HG03097 (cell line): ENCODE measurements around the gene ADORA1.
A peak's percentile ranks its signal among the peaks of the same experiment; 100 is the strongest.

Experiments used
- ATAC-seq: cut with Tn5 transposase; IDR thresholded peaks from one replicate; pipeline ENCODE4 v1.9.1; 2021; ENCODE audit not compliant: unreplicated experiment, low FRiP score

Gene ADORA1

GRCh38 chr1:203169770-203170520 lies 42.4 kb downstream of the ADORA1 start:
- ATAC-seq = no peak

GRCh38 chr1:203170625-203171330 lies 43.3 kb downstream of the ADORA1 start:
- ATAC-seq = no peak

GRCh38 chr1:203171341-203172183 lies 44.0 kb downstream of the ADORA1 start:
- ATAC-seq = no peak

- no peak for ATAC-seq
Observed at GRCh38 chr1:203172184-203173010, 44.9 kb downstream of the ADORA1 start.

GRCh38 chr1:203173011-203173555 lies 45.6 kb downstream of the ADORA1 start:
- no peak for ATAC-seq

GRCh38 chr1:203173566-203173965 lies 46.0 kb downstream of the ADORA1 start:
- ATAC-seq = peak; percentile 85

GRCh38 chr1:203174324-203174985 lies 46.9 kb downstream of the ADORA1 start:
- no peak for ATAC-seq

- no peak for ATAC-seq
Observed at GRCh38 chr1:203175237-203175826, 47.8 kb downstream of the ADORA1 start, which contains the start of gene MYBPH. Gene MYBPH, minus strand, starts transcription at chr1:203175826. Its CDS starts 71 bp downstream, at chr1:203175755.

GRCh38 chr1:203175827-203176241 lies 48.3 kb downstream of the ADORA1 start:
- no peak for ATAC-seq

- ATAC-seq = no peak
Observed at GRCh38 chr1:203176273-203177035, 48.9 kb downstream of the ADORA1 start.

GRCh38 chr1:203177036-203177405 lies 49.5 kb downstream of the ADORA1 start:
- no peak for ATAC-seq

- no peak for ATAC-seq
Observed at GRCh38 chr1:203177470-203178039, 50.0 kb downstream of the ADORA1 start.

GRCh38 chr1:203178083-203178482 lies 50.6 kb downstream of the ADORA1 start:
- ATAC-seq = no peak

- no peak for ATAC-seq
Observed at GRCh38 chr1:203178821-203179666, 51.5 kb downstream of the ADORA1 start.

GRCh38 chr1:203179667-203180005 lies 52.1 kb downstream of the ADORA1 start:
- no peak for ATAC-seq

GRCh38 chr1:203180611-203181330 lies 53.2 kb downstream of the ADORA1 start:
- ATAC-seq = no peak
